PC-9 (cell line): Measurements from ENCODE around the gene ZNF317.

ENCODE experiments used
- CTCF ChIP-seq: fragments of 200-600 bp; sonication (generic); conservative IDR thresholded peaks from 2 replicates; pipeline ENCODE4 v1.6.1; 2017; ENCODE audit warnings: mixed run types, antibody characterized with exemption, mild to moderate bottlenecking, moderate library complexity
- EZH2 ChIP-seq: fragments of 200-600 bp; sonication (generic); IDR thresholded peaks from 2 replicates; pipeline ENCODE4 v1.8.0; 2017; ENCODE audit warnings: antibody characterized with exemption, low read depth

GRCh38 chr19:9132422-9132821 is 7.8 kb upstream of the ZNF317 start:
- no peak for TF ChIP-seq CTCF
- TF ChIP-seq EZH2: no peak
